SU-DHL-6 (cell line): ENCODE results near the gene DOK7.

Experiments used
- H2AFZ ChIP-seq: fragments of 200-600 bp; sonication (generic); 2 replicates; pipeline ENCODE4 v1.6.1; 2014; ENCODE audit warnings: low read depth, mild to moderate bottlenecking, moderate library complexity, mixed read lengths, antibody characterized with exemption, low read length; ENCODE audit not compliant: severe bottlenecking
- H3F3A ChIP-seq: fragments of 200-600 bp; shearing (Covaris generic); 2 replicates; pipeline ENCODE4 v1.6.0; 2016; ENCODE audit warnings: antibody characterized with exemption, mild to moderate bottlenecking; ENCODE audit not compliant: insufficient read depth
- H3K27ac ChIP-seq: fragments of 200-600 bp; sonication (generic); 2 replicates; pipeline ENCODE4 v1.5.1; 2016; ENCODE audit warnings: low read depth, mild to moderate bottlenecking, low read length, moderate library complexity, mixed read lengths
- H3K27me3 ChIP-seq: fragments of 200-600 bp; sonication (generic), shearing (Covaris generic); 2 replicates; pipeline ENCODE4 v1.6.0; 2014; ENCODE audit warnings: mild to moderate bottlenecking, low read length
- H3K36me3 ChIP-seq: fragments of 200-600 bp; sonication (generic); 2 replicates; pipeline ENCODE4 v1.6.1; 2014; ENCODE audit warnings: mild to moderate bottlenecking, low read length, mixed read lengths
- H3K4me2 ChIP-seq: fragments of 300-600, 200-600 bp; shearing (Covaris generic), sonication (generic); 2 replicates; pipeline ENCODE4 v1.6.0; 2014; ENCODE audit warnings: low read length, low read depth, mild to moderate bottlenecking; ENCODE audit not compliant: poor library complexity, severe bottlenecking
- H3K4me3 ChIP-seq: fragments of 200-600 bp; sonication (generic); 2 replicates; pipeline ENCODE4 v1.5.1; 2014; ENCODE audit warnings: antibody characterized with exemption, low read length, mild to moderate bottlenecking, mixed read lengths; ENCODE audit not compliant: insufficient read depth, poor library complexity, severe bottlenecking
- H3K79me2 ChIP-seq: fragments of 200-600 bp; sonication (generic); 2 replicates; pipeline ENCODE4 v1.6.1; 2014; ENCODE audit warnings: mild to moderate bottlenecking, low read length, moderate library complexity; ENCODE audit not compliant: insufficient read depth
- H3K9ac ChIP-seq: fragments of 200-600 bp; sonication (generic); 2 replicates; pipeline ENCODE4 v1.7.0; 2014; ENCODE audit warnings: mild to moderate bottlenecking, low read length
- H3K9me2 ChIP-seq: fragments of 200-600 bp; sonication (generic); replicated peaks from 2 replicates; pipeline ENCODE4 v1.6.1; 2014; ENCODE audit warnings: low read length; ENCODE audit not compliant: insufficient read depth
- H3K9me3 ChIP-seq: fragments of 200-600 bp; sonication (generic); 2 replicates; pipeline ENCODE4 v1.6.1; 2014; ENCODE audit warnings: low read length, mixed read lengths; ENCODE audit not compliant: insufficient read depth
- H4K20me1 ChIP-seq: fragments of 200-600 bp; sonication (generic); 2 replicates; pipeline ENCODE4 v1.6.1; 2014; ENCODE audit warnings: low read depth, mild to moderate bottlenecking, antibody characterized with exemption, low read length, moderate library complexity, mixed read lengths
- CTCF ChIP-seq: fragments of 200-600 bp; sonication (generic); IDR thresholded peaks from one replicate; pipeline ENCODE4 v1.5.1; 2017; ENCODE audit warnings: antibody characterized with exemption, mild to moderate bottlenecking, low read length, moderate library complexity; ENCODE audit not compliant: insufficient read depth, poor library complexity, severe bottlenecking
- EZH2phosphoT487 ChIP-seq: fragments of 200-600 bp; sonication (generic), shearing (Covaris generic); conservative IDR thresholded peaks from 2 replicates; pipeline ENCODE4 v1.6.1; 2018; ENCODE audit warnings: mild to moderate bottlenecking, antibody characterized with exemption, low read length, moderate library complexity, mixed read lengths

The DOK7 gene

GRCh38 chr4:3470244-3471097, 7.4 kb downstream of the DOK7 start:
- H3K79me2 ChIP-seq = no peaks in the 10 kb centered on the region
- H3K9me3 ChIP-seq = no peaks in the 10 kb centered on the region; the same call in 1 of the 2 replicates
- H3K36me3 ChIP-seq = no peaks in the 10 kb centered on the region
- H3K27me3 ChIP-seq = no peaks in the 10 kb centered on the region
- no peaks in the 10 kb centered on the region for H3F3A ChIP-seq
- H3K4me2 ChIP-seq = no peak overlapping the region
- H2AFZ ChIP-seq = no peak overlapping the region
- no peak overlapping the region for H3K27ac ChIP-seq
- H3K9ac ChIP-seq = no peak overlapping the region
- no peak for TF ChIP-seq EZH2phosphoT487
- TF ChIP-seq CTCF = no peak
- no peaks in the 10 kb centered on the region for H3K9me2 ChIP-seq
- no peaks in the 10 kb centered on the region for H4K20me1 ChIP-seq
- H3K4me3 ChIP-seq = no peak overlapping the region

GRCh38 chr4:3471098-3471760, 8.1 kb downstream of the DOK7 start:
- Histone ChIP-seq H3K9ac (no peak overlapping the region), H3K9me3 (no peaks in the 10 kb centered on the region; the same call in 1 of the 2 replicates), H3K9me2 (no peaks in the 10 kb centered on the region), H3K27me3 (no peaks in the 10 kb centered on the region), H2AFZ (no peak overlapping the region), H3K27ac (no peak overlapping the region), H3K4me2 (no peak overlapping the region), H3F3A (no peaks in the 10 kb centered on the region), H3K36me3 (no peaks in the 10 kb centered on the region), H3K79me2 (no peaks in the 10 kb centered on the region), H3K4me3 (no peak overlapping the region), H4K20me1 (no peaks in the 10 kb centered on the region)
- TF ChIP-seq CTCF = no peak
- no peak for TF ChIP-seq EZH2phosphoT487

GRCh38 chr4:3471886-3472285, 8.8 kb downstream of the DOK7 start:
- Histone ChIP-seq H3K4me2 (no peak overlapping the region), H3K9me3 (no peaks in the 10 kb centered on the region; the same call in 1 of the 2 replicates), H2AFZ (no peak overlapping the region), H3K36me3 (no peaks in the 10 kb centered on the region), H3K9me2 (no peaks in the 10 kb centered on the region), H3F3A (no peaks in the 10 kb centered on the region), H3K79me2 (no peaks in the 10 kb centered on the region), H3K27me3 (no peaks in the 10 kb centered on the region), H3K27ac (no peak overlapping the region), H4K20me1 (no peaks in the 10 kb centered on the region), H3K9ac (no peak overlapping the region), H3K4me3 (no peak overlapping the region)
- TF ChIP-seq EZH2phosphoT487 = no peak
